DMS53 treated with DMSO at 0.1 percent for 48 hours (cell line): ENCODE data around the gene TRMT11.

Experiments
- DNase-seq: peaks from one replicate; lab custom pipeline; 2025; ENCODE audit not compliant: unreplicated experiment; lab: John Stamatoyannopoulos, UW

Gene TRMT11

GRCh38 chr6:126072834-126073233 is 86.5 kb downstream of the TRMT11 start:
- no peak for DNase-seq

DNA sequence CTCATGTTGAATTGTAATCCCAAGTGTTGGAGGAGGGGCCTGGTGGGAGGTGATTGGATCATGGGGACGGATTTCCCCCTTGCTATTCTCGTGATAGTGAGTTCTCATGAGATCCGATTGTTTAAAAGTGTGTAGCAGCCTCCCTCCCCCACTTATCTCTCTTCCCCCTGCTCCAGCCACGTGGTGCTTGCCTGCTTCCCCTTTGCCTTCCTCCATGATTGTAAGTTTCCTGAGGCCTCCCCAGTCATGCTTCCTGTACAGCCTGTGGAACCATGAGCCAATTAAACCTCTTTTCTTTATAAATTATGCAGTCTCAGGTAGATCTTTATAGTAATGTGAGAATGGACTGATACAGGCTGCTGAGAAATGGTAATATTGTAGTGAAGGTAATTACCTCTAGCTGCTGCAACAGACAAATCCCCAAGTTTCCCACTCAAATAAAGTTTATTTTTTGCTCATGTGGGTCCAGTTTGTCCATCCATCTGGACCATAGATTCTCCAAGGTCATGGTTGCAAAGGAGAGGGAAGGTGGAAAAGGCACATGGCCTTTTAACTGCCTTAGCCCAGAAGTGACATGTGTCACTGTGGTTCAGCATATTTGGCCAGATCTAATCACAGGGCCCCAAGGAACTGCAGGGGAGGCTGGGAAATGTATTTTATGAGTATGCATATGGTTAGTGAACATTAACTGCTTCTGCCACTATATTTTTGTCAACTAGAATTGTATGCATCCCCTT is 89.2 kb downstream of the TRMT11 start:
- DNase-seq, result no peak

- DNase-seq, result no peak
Measured at GRCh38 chr6:126076992-126077664, 90.8 kb downstream of the TRMT11 start.

DNA sequence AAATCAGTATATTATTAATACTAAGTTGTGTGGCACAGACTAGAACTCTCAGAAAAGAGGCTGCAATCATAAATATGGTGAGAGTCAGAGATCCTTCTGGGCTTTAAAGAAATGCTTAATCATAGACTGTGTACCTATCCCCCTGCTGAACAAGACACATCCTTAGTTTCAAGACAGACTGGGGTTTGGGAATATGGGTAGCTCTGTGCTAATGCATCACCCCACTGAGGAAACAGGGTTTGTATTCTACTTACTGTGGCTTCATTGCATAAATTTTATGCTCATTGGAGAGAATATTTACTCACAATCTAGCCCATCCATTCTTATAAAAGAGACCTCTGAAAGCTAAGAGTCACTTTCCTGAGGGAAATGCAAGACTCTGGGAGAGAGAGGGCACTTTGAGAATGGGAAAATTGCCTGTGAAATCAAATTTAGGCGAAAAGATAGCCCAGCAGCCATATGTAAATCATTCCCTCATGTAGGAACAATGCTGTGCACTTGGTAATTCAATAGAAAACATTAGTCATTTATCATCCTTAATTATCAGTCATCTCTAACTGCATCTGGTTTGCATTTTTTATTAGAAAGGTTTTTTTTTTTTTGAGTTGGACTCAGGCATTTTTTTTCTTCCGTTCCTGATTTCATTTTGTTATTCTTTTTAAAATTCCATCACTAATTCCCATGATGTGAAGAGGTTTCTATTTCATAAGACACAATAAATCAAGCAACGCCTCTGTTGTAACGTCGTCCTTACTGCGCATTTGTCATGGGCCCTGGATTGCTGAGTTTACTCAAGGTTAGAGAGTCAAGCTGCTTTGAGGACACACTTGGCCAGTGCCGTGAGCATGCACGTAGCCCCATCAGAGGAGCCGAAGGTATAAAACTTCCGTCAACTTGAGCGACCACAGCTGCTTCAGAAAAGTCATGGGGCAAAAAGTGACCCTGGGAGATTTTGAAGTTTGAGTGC is 91.8 kb downstream of the TRMT11 start:
- no peak for DNase-seq

DNA sequence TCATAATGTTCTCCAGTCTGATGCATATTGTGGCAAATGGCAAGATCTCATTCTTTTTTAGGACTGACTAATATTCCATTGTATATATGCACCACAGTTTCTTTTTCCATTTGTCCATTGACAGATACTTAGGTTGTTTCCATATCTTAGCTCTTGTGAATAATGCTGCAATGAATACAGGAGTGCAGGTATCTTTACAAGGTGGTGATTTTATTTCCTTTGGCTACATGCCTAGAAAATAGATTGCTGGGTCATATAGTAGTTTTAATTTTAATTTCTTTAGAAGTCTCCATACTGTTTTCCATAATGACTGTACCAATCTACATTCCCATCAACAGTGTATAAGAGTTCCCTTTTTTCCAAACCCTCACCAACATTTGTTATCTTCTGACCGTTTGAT is 97.5 kb downstream of the TRMT11 start:
- no peak for DNase-seq

DNA sequence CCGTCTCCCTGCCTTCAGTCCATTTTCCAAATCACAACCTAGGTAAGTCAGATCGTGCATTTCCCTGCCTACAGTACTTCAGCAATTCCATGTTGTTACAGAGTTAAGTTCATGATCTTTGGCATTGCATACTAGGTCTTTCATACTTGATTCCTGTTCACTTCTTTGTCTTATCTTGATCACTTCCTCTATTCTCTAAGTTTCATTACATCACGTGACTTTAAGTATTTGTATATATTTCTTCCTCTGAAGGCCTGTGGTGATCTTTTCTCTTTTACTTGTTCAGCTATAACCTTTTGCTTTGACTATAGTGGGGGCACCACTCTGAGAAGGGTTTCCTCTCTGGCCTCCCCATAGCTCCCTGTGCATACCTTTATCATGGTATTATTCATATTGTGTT is 100.2 kb downstream of the TRMT11 start:
- DNase-seq, result no peak
